NCI-H524 treated with DMSO at 0.1 percent for 48 hours (cell line): ENCODE results near the gene CDKN2B.
A peak's percentile ranks its signal among the peaks of the same experiment; 100 is the strongest.

Experiments
- DNase-seq: peaks from one replicate; lab custom pipeline; 2025; lab: John Stamatoyannopoulos, UW

CDKN2B gene

DNA sequence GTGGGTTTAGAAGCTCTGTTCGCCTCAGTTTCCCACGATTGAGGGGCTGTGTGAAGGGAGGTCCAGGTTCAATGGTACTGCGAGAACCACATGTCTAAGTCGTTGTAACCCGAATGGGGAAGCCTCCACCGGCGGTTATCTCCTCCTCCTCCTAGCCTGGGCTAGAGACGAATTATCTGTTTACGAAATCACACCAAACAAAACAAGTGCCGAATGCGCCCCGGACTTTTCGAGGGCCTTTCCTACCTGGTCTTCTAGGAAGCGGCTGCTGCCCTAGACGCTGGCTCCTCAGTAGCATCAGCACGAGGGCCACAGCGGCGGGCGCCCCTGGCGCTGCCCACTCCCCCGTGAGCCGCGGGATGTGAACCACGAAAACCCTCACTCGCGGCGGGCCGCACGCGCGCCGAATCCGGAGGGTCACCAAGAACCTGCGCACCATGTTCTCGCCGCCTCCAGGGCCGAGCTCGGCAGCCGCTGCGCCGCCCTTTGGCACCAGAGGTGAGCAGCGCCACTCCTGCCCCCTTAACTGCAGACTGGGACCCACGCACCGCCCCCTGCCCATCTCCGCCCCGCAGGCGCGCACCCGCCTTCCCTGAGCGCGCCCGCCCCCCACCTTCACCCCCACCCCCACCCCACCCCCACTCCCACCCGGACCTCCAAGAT, 15.1 kb downstream of the CDKN2B start, which contains the start of gene CDKN2A:
TSS of gene CDKN2A (minus strand) at position 500 of the 663 bp plus-strand sequence.
- DNase-seq, result peak; percentile 50

- no peak for DNase-seq
Measured at GRCh38 chr9:21993007-21993406, 16.1 kb downstream of the CDKN2B start.

DNA sequence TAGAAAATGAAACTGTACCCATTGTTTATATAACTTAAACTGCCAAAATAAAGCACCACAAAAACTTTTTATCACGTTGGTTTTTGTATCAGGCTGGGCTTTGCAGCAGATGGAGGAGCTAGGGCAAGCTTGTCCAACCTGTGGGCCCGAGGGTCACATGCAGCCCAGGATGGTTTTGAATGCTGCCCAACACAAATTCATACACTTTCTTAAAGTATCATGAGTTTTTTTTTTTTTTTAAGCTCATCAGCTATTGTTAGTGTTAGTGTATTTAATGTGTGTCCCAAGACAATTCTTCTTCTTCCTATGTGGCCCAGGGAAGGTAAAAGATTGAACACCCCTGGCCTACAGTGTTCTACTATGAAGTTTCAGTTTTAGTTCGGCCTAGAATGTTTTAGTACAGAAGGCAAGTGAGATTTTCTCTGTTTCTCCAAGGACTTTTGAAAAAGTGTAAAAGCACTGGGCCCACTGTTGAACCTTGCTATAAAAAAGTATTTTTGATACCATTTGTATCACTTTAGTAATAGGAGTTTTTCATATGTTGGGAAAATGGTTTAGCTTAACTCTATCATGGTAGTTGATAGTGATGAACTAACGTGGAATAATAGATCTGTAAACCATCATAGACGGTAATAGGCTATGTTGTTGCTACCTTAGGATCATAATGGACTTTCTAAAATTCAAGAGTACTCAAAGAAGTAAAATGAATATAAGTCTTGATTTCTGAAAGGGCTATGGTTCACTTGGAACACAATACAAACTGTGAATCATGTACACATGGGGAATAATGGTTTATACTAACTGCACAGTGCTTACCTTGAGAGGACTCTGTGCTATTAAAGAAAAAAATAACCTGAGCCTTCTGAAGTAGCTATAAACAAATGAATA, 17.8 kb downstream of the CDKN2B start:
- DNase-seq, result no peak

- DNase-seq, result no peak
Measured at GRCh38 chr9:21989440-21990189, 19.5 kb downstream of the CDKN2B start.

DNA sequence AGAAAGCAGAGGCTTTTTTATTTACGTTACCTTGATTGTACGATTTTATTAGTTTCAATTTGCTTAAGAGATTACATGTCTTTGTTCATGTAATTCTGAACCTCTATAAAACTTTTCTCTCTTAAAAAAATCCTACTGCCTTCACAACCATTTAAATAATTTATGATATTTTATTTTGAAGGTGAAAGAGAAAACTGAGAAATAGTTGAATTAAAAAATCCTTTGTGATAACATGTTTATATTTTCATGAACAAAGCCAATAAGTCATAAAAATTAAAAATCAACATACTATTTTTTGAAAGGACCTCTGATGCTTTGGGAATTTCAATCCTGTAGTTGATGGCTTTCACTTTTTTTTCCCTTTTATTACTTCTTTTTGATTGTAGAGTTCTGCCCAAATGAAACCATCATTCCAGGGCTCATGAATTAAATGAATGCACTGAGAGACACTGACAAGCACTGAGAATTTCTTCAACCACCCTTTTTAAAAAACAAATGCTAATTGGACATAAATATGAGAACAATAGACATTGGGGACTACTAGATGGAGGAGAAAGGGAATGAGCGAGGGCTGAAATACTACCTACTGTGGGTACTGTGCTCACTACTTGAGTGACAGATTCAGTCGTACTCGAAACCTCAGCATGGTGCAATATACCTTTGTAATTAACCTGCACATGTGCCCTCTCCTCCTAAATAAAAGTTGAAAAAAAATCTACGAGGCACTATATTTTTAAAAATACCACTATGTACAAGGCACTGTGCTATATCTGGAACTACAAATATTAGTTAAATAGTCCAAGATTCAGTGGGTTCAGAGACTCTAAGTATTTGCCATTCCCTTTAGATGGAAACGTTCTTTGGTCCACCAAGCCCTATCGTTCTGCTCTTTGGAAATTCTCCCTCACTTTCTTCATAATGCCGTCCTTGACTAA, 20.8 kb downstream of the CDKN2B start:
- no peak for DNase-seq

- DNase-seq, result no peak
Measured at GRCh38 chr9:21985964-21986667, 23.0 kb downstream of the CDKN2B start.

DNA sequence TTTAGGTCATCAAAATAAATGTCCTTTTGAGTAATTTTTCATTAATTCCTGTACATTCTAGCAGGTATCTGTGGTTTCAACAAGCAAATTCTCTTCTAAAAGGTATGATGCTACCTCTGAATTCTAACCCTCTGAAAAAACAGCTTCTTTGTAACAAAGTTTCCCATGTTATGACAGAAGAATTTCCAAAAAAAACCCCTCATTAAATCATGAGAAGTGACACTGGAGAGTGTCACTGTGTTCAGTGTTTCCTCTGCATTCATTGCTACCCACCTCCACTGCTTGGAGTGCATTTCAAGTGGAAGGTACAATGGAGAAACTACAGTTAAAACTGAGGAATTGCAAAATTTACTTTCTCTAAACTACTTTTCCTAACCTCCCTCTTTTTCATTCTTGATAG, 25.0 kb downstream of the CDKN2B start:
- DNase-seq, result no peak

DNA sequence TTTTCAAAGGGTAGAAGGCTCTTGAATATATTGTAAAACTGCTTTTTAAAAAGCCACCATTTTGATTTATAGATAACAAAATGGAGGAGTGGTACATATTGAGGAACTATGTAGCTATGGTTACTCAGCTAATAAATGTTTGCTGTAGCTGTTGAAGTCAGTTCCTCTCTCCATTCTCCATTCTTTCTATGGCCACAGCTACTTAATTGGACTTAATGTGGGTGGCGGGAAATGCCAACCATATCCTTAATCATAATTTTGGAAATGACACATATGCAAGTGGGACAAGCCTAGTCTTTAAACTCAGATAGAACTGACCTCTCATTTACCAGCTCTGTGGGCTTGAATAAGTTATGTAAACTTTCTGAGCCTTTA, 25.6 kb downstream of the CDKN2B start:
- no peak for DNase-seq

DNA sequence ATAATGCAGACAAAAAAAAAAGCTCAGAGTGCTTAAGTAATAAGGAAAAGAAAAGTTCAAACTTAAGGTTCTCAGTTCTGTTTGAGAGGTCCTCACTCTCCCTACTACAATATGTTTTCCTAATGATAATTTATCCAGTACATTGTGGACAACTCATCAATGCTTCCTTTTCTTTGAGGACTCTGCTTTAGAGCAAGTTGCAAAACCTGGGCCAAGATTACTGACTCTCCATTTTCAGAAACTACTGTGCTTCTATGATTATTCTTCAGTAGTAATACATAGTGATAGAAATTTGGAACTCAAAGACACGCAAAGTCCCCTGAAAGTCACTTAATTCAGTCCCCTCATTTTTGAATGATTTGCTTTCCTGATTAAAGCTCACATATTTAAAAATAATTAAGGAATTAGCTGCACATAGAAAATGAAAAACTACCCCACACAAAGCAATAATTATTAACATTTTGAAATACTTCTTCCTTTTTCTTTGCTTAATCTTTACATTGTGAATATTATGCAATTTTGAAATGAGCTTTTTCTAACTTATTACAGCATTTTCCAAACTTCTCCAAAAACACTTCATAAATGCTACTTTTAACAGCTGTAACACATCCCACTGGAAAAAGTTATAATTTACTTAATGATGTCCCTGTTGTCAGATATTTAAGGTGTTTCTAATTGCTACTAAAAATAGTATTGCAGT, 26.1 kb downstream of the CDKN2B start:
- DNase-seq, result no peak

DNA sequence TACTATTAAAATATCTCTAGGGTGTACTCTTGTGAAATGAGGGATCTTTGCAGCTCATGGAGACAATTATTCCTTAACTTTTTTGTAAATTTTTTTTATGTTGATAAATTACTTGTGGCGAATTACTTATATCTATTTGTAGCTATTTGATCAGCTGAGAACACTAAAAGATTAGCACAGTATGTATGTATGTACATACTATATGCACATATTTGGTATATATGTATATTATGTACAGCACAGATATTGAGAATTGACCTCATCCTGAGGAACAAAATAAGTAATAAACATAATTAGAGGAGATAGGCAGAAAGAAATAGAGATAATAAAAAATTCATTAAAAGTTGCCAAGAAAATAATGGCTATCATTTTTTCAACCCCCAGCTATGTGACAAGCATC, 26.7 kb downstream of the CDKN2B start:
- DNase-seq, result no peak

GRCh38 chr9:21976334-21976875, 32.7 kb downstream of the CDKN2B start:
- DNase-seq, result no peak

- DNase-seq, result peak; percentile 42
Measured at GRCh38 chr9:21974722-21975409, 34.2 kb downstream of the CDKN2B start.

DNA sequence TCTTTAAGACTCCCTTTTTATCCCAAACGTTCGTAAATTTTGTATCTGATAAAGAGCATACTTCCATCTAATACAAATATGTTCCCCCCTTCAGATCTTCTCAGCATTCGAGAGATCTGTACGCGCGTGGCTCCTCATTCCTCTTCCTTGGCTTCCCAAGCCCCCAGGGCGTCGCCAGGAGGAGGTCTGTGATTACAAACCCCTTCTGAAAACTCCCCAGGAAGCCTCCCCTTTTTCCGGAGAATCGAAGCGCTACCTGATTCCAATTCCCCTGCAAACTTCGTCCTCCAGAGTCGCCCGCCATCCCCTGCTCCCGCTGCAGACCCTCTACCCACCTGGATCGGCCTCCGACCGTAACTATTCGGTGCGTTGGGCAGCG, 34.8 kb downstream of the CDKN2B start:
- DNase-seq, result no peak

GRCh38 chr9:21972361-21972760, 36.7 kb downstream of the CDKN2B start:
- no peak for DNase-seq

- no peak for DNase-seq
Measured at GRCh38 chr9:21970800-21971640, 38.1 kb downstream of the CDKN2B start.

DNA sequence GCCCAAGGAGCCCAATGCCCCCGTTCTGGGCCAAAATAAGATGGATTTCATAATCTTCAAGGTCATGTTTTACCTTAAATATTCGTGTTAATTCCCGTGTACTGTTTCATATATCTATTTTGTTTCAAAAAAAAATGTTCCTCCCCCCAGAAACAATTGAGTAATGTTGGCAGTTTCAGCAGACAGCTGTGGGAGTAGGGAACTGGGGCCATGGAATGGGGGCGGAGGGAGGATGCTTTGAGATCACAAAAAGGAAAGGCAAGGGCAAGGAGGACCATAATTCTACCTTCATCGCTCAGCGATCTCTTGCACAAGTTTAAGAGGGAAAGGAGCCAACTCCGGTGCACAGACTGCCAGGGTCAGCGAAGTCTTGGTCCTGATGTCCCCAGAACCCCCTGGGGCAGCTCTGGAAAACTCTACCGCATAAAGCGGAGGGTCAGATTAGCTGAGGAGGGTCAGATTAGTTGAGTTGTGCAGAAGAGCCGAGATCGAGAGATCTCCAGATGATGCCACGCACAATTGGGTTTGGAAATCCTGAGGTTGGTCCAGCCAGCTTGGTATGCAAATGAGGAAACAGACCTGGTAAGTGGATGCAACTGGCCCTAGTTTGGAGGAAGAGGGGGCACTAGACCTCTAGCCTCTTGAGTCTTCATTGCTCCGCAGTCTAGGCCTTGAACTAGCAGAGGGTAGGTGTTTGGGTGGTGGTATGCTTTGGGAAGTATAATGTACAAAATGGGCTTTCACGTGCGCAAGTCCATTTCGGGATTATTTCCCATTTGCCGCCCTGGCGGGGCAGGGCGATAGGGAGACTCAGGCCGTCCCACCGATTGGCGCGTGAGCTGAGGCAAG, 38.9 kb downstream of the CDKN2B start:
- DNase-seq, result no peak
